Measurements from ENCODE around the gene NT5E. TPM values are rescaled to one million over a fixed set of nuclear protein-coding genes. Genes with fewer than 3 reads are reported as not detected.
A peak's percentile ranks its signal among the peaks of the same experiment; 100 is the strongest.

The NT5E gene
- total and polyA plus RNA-seq, 4 donors = 13.5 to 51.5 (median 34.1) TPM

GRCh38 chr6:85460154-85460920 lies 10.5 kb downstream of the NT5E start:
- H3K9me3 ChIP-seq (ENCODE audit: control insufficient read depth in 4 of 4, low read length in 3 of 4) = no peaks in the 10 kb centered on the region
- H3K4me3 ChIP-seq (ENCODE audit: low read depth in 1 of 3, low read length in 3 of 3) = no peak overlapping the region
- H3K27me3 ChIP-seq (ENCODE audit: control insufficient read depth in 4 of 4, insufficient read depth in 4 of 4, low read length in 3 of 4) = no peaks in the 10 kb centered on the region
- H3K36me3 ChIP-seq (ENCODE audit: control insufficient read depth in 4 of 4, insufficient read depth in 3 of 4, low read depth in 1 of 4, low read length in 3 of 4) = no peaks in the 10 kb centered on the region
- no peak for TF ChIP-seq FOXA1 (IDR thresholded peaks at IDR 0.05)
- peak; percentile 97 for TF ChIP-seq NR2F2 (IDR thresholded peaks at IDR 0.05)
- TF ChIP-seq RXRA (IDR thresholded peaks at IDR 0.05) = peak; percentile 8 to 45
- H3K4me1 ChIP-seq (ENCODE audit: control insufficient read depth in 4 of 4, insufficient read depth in 4 of 4, low read length in 3 of 4) = peaks cover 12 to 64% (median 42%) of the 10 kb centered on the region in 4 donors
- H3K27ac ChIP-seq (ENCODE audit: low read depth in 1 of 2, low read length in 2 of 2) = peak overlapping the region; percentile 69 to 75
- WGBS = 47% methylated on average over 4 of the region's 4 CpGs
- no peak overlapping the region for H3K9ac ChIP-seq (ENCODE audit: low read depth in 1 of 2, low read length in 2 of 2)
- no peak for DNase-seq (ENCODE audit: low spot score)

DNA sequence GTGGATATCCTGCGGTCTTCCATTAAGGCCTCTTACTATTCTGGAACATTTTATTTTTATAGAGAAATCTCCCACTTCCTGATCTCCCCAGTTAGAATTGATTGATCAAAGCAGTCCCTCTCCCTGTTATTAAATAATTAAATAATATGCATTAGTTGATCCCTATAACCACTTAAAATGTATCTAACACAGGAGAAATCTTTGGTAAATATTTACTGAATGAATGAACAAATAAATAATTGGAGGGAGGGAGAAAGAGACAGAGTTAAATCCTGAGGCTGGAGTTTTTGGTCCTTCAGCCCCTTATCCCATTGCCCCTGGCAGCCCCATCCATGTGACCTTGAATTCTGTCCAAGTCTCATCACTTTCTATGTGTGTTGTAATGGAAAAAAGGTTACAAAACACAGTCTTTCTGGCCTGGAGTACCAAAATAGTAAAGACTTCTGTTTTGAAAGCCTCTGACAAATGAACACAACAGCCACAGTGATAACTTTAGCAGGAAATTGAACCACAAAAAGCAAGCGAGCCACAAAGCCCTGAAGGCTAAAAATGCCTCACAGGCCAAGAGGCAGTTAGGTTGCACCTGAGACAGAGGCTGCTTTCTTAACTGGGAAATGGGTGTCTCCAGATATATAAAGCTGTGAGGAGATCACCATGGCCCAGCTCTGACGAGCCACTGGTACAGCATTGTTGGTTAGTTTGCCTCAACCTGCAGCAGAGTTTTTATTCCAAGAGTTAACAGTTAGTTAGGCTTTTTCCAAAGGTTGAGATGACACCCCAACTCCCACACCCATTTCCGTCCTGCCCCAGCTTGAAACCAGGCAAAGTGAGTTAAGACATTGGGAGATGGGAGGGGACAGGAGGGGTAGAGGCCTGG lies 11.3 kb downstream of the NT5E start:
- Histone ChIP-seq H3K9ac (ENCODE audit: low read depth in 1 of 2, low read length in 2 of 2) (no peak overlapping the region), H3K36me3 (ENCODE audit: control insufficient read depth in 4 of 4, insufficient read depth in 3 of 4, low read depth in 1 of 4, low read length in 3 of 4) (no peaks in the 10 kb centered on the region), H3K27ac (ENCODE audit: low read depth in 1 of 2, low read length in 2 of 2) (peak overlapping the region; percentile 75 to 78), H3K27me3 (ENCODE audit: control insufficient read depth in 4 of 4, insufficient read depth in 4 of 4, low read length in 3 of 4) (no peaks in the 10 kb centered on the region), H3K4me3 (ENCODE audit: low read depth in 1 of 3, low read length in 3 of 3) (no peak overlapping the region), H3K4me1 (ENCODE audit: control insufficient read depth in 4 of 4, insufficient read depth in 4 of 4, low read length in 3 of 4) (peaks cover 12 to 62% (median 42%) of the 10 kb centered on the region in 4 donors), H3K9me3 (ENCODE audit: control insufficient read depth in 4 of 4, low read length in 3 of 4) (no peaks in the 10 kb centered on the region)
- WGBS = 48% methylated on average over 4 of the region's 4 CpGs
- no peak for DNase-seq (ENCODE audit: low spot score)
- TF ChIP-seq ATF3 (IDR thresholded peaks at IDR 0.05) (no peak), JUND (IDR thresholded peaks at IDR 0.05) (peak; percentile 71 to 75), GABPA (IDR thresholded peaks at IDR 0.05 in 1 of 2, conservative IDR thresholded peaks at IDR 0.05 in 1 of 2) (peak in 1 of 2 donors; percentile 6), RXRA (IDR thresholded peaks at IDR 0.05) (peak; percentile 52 to 71), FOXA2 (IDR thresholded peaks at IDR 0.05) (no peak), EGR1 (IDR thresholded peaks at IDR 0.05; ENCODE audit: low read depth in 2 of 2) (peak in 1 of 2 donors; percentile 76), FOXA1 (IDR thresholded peaks at IDR 0.05) (no peak), HNF4A (conservative IDR thresholded peaks at IDR 0.05) (peak; percentile 71 to 72), HNF4G (IDR thresholded peaks at IDR 0.05) (no peak), RAD21 (IDR thresholded peaks at IDR 0.05) (peak in 1 of 2 donors; percentile 64), SP1 (IDR thresholded peaks at IDR 0.05) (peak; percentile 50), NR2F2 (IDR thresholded peaks at IDR 0.05) (peak; percentile 67), TAF1 (conservative IDR thresholded peaks at IDR 0.05) (no peak), CTCF (IDR thresholded peaks at IDR 0.05; ENCODE audit: low read depth, low read length, missing input control) (no peak)
- TF ChIP-seq, protein P1, sequence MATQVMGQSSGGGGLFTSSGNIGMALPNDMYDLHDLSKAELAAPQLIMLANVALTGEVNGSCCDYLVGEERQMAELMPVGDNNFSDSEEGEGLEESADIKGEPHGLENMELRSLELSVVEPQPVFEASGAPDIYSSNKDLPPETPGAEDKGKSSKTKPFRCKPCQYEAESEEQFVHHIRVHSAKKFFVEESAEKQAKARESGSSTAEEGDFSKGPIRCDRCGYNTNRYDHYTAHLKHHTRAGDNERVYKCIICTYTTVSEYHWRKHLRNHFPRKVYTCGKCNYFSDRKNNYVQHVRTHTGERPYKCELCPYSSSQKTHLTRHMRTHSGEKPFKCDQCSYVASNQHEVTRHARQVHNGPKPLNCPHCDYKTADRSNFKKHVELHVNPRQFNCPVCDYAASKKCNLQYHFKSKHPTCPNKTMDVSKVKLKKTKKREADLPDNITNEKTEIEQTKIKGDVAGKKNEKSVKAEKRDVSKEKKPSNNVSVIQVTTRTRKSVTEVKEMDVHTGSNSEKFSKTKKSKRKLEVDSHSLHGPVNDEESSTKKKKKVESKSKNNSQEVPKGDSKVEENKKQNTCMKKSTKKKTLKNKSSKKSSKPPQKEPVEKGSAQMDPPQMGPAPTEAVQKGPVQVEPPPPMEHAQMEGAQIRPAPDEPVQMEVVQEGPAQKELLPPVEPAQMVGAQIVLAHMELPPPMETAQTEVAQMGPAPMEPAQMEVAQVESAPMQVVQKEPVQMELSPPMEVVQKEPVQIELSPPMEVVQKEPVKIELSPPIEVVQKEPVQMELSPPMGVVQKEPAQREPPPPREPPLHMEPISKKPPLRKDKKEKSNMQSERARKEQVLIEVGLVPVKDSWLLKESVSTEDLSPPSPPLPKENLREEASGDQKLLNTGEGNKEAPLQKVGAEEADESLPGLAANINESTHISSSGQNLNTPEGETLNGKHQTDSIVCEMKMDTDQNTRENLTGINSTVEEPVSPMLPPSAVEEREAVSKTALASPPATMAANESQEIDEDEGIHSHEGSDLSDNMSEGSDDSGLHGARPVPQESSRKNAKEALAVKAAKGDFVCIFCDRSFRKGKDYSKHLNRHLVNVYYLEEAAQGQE (IDR thresholded peaks at IDR 0.05) = peak; percentile 12
- TF ChIP-seq, protein P2, sequence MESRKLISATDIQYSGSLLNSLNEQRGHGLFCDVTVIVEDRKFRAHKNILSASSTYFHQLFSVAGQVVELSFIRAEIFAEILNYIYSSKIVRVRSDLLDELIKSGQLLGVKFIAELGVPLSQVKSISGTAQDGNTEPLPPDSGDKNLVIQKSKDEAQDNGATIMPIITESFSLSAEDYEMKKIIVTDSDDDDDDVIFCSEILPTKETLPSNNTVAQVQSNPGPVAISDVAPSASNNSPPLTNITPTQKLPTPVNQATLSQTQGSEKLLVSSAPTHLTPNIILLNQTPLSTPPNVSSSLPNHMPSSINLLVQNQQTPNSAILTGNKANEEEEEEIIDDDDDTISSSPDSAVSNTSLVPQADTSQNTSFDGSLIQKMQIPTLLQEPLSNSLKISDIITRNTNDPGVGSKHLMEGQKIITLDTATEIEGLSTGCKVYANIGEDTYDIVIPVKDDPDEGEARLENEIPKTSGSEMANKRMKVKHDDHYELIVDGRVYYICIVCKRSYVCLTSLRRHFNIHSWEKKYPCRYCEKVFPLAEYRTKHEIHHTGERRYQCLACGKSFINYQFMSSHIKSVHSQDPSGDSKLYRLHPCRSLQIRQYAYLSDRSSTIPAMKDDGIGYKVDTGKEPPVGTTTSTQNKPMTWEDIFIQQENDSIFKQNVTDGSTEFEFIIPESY (IDR thresholded peaks at IDR 0.05) = no peak
- TF ChIP-seq, protein P3, sequence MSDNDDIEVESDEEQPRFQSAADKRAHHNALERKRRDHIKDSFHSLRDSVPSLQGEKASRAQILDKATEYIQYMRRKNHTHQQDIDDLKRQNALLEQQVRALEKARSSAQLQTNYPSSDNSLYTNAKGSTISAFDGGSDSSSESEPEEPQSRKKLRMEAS (IDR thresholded peaks at IDR 0.05) = peak; percentile 72
